AG09309 (cell line): ENCODE data around the gene XXYLT1.

Experiments used
- DNase-seq: peaks from one replicate; pipeline ENCODE4 v3.0.0-alpha.2; 2010; ENCODE audit warnings: low read depth
- H3K4me3 ChIP-seq: 2 replicates; pipeline ENCODE4 v1.5.1; 2011; ENCODE audit warnings: mild to moderate bottlenecking, low read depth, low read length, moderate library complexity; ENCODE audit not compliant: control insufficient read depth
- TF ChIP-seq, protein P1 (sequence below): IDR thresholded peaks from 2 replicates; pipeline ENCODE4 v1.5.1; 2011; ENCODE audit warnings: mild to moderate bottlenecking, low read depth, low read length, inconsistent platforms; ENCODE audit not compliant: insufficient read depth, control insufficient read depth; ENCODE audit errors: missing control alignments

XXYLT1 gene

DNA sequence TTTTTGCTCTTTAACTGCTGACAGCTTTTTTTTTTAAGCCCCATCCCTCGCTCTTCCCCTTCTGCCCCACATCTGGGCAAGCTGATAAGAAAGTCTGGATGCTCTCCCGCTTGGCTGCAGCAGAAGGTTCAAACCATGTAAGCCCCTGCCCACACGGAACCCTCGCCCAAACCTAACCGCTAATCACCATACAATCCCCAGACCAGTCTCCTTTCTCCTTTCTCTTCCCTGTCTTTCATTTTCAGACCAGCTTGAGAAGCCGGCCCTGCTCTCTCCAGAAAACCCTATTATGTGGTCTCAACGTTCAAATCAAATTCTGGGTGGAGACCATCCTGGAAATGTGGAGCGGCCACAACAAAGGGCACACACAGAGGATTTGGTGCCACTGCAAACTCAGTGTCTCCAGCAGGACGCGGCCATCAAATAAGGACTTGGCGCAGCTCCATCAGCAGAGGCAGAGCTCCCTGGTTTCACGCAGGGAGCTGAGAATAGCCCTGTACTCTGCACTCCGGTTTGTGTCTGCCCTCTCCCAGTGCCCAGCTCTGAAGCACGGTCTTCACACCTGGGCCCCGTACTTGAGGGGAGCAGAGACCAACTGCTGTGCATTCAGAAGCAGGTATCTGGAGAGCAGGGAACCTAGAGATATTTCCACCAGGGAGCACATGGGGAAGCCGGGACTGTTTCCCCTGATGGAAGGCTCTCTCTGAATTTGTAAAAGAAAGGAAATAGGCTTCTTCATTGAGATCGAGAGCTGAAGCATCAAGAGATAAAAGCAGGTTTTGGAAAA, 92.6 kb downstream of the XXYLT1 start:
- DNase-seq: no peak
- TF ChIP-seq, protein P1, sequence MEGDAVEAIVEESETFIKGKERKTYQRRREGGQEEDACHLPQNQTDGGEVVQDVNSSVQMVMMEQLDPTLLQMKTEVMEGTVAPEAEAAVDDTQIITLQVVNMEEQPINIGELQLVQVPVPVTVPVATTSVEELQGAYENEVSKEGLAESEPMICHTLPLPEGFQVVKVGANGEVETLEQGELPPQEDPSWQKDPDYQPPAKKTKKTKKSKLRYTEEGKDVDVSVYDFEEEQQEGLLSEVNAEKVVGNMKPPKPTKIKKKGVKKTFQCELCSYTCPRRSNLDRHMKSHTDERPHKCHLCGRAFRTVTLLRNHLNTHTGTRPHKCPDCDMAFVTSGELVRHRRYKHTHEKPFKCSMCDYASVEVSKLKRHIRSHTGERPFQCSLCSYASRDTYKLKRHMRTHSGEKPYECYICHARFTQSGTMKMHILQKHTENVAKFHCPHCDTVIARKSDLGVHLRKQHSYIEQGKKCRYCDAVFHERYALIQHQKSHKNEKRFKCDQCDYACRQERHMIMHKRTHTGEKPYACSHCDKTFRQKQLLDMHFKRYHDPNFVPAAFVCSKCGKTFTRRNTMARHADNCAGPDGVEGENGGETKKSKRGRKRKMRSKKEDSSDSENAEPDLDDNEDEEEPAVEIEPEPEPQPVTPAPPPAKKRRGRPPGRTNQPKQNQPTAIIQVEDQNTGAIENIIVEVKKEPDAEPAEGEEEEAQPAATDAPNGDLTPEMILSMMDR: no peak

DNA sequence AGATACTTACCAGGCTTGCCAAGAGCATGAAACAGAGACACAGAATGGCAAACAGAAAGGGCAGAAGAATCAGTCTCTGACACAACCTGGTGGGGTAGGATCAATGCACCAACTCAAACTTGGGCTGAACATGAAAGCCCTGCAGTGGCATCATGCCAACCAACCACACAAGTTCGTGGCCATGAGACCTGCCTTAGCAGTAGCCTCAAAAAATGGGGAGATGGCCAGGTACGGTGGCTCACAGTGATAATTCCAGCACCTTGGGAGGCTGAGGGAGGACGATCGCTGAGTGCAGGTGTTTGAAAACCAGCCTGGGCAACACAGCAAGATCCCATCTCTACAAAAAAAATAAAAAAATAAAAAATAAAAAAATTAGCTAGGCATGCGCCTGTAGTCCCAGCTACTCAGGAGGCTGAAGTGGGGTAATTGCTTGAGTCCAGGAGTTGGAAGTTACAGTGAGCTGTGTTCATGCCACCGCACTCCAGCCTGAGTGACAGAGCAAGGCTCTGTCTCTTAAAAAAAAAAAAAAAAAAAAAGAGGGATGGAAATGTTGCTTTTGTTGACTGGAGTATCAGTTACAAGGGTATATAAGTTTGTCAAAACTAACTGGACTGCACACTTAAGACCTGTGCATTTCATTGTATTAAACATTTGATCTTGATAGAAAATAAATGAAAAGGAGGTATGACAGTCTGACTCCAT, 93.4 kb downstream of the XXYLT1 start:
- H3K4me3 ChIP-seq: no peak overlapping the region

More for the DNA sequence above, 92.6 kb downstream of the XXYLT1 start:
- no peak overlapping the region for H3K4me3 ChIP-seq

DNA sequence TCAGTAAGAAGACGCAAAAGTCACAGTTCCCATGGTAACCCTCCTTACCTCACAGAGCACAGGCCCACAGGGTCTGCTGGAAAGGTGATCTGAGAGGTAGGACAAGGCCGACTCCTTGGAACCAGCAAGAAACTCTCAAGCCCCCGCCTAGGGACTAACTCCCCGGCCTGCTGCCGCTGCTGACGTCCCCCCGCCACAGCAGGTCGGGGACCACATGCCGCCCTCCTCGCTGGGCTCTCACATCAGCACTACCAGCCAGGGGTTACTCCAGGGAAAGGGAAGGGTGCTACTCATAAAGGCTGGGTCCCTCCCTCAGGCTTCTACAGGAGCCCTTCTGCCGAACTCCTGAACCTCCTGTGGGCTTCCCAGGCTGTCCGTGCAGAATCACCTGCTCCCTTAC, 94.2 kb downstream of the XXYLT1 start:
- TF ChIP-seq, protein P1: no peak
- no peak for DNase-seq
- no peak overlapping the region for H3K4me3 ChIP-seq

More for the DNA sequence above, 93.4 kb downstream of the XXYLT1 start:
- TF ChIP-seq, protein P1: no peak
- no peak for DNase-seq

DNA sequence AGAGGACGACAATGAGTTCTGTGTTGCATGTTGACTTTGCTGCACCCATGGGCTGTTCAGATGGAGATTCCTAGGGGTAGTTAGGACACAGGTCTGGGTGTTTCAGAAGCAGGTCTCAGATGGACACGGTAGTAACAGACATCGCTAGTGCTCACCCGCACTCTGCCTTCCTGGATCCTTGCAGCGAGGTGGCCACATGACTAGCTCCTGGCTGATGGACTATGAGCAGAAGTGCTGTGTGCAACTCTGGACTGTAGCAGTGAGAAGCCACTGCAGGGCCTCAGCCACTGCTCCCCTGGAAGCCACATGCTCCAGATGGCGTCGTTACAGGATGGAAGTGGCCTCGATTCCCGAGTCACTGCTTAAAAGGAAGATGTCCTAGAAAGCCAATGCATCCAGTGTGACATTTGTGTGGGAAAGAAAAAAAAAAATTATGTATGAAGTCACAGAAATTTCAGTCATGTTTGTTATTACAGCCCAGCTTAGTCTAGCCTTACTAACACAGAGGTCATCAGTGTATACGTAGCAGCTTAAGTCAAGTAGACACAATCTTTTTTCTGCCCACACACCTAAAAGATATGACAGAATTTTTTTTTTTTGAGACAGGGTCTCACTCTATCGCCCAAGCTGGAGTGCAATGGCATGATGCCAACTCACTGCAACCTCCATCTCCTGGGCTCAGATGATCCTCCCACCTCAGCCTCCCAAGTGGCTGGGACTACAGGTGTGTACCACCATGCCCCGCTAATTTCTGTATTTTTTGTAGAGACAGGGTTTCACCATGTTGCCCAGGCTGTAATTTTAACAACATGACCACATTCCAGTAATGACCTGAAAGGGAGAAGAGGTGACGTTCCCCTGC, 95.3 kb downstream of the XXYLT1 start:
- H3K4me3 ChIP-seq: no peak overlapping the region
- DNase-seq: no peak
- TF ChIP-seq, protein P1: no peak

DNA sequence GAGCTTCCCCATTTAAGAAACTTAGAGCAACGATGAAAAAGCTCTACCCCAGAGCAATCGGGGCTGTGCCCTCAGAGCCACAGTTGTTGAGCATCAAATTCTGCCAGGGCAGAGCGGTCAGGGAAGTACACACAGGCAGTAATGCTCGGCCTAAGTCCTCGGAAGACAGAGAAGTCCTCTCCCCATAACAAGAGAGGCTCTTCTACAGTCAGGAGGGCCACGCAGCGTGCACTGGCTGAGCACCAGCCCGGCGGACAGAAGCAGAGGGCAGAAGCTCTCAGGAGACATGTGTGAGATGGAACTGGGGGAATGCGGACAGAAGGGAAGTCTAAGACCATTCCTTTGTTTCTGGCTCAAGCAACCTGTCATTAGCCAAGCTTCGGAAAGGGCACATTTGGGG, 95.9 kb downstream of the XXYLT1 start:
- no peak overlapping the region for H3K4me3 ChIP-seq
- TF ChIP-seq, protein P1: no peak
- no peak for DNase-seq

DNA sequence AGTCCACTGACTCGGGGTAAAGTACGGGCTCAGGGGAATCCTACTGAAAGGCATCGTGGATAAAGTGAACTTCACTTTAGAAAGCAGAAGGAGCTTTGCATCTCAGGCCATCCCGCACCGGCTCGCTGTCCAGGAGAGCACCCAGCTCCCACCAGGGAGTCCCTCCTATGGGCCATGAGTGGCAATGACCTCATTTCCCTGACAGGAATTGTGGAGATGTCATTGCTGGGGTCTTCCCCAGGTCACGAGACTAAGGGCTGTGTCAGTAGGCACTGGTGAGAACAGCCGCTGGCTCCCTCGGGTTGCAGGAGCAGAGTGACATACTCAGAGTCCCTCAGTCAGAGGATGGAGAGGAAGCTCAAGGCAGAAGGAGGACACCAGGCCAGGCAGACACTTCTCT, 97.3 kb downstream of the XXYLT1 start:
- TF ChIP-seq, protein P1: no peak
- no peak for DNase-seq
- H3K4me3 ChIP-seq: no peak overlapping the region
